Body of pancreas (tissue), 4 donors: ENCODE data around the gene SSR2.

Source experiments
- POLR2A ChIP-seq, 3 donors: fragments of 450-650 bp; IDR thresholded peaks; one replicate each; pipeline ENCODE4 v1.6.1; 2016; ENCODE audit warnings: antibody characterized with exemption in 3 of 3, mild to moderate bottlenecking in 2 of 3
- TF ChIP-seq, protein P1 (sequence below), 7 experiments: fragments of 450-650 bp in 4 of 7; fragments of 200-600 bp in 3 of 7; sonication (generic) in 3 of 7; IDR thresholded peaks; one replicate each; pipeline ENCODE4 v1.5.1; 2016 to 2019; ENCODE audit warnings: antibody characterized with exemption in 7 of 7

DNA sequence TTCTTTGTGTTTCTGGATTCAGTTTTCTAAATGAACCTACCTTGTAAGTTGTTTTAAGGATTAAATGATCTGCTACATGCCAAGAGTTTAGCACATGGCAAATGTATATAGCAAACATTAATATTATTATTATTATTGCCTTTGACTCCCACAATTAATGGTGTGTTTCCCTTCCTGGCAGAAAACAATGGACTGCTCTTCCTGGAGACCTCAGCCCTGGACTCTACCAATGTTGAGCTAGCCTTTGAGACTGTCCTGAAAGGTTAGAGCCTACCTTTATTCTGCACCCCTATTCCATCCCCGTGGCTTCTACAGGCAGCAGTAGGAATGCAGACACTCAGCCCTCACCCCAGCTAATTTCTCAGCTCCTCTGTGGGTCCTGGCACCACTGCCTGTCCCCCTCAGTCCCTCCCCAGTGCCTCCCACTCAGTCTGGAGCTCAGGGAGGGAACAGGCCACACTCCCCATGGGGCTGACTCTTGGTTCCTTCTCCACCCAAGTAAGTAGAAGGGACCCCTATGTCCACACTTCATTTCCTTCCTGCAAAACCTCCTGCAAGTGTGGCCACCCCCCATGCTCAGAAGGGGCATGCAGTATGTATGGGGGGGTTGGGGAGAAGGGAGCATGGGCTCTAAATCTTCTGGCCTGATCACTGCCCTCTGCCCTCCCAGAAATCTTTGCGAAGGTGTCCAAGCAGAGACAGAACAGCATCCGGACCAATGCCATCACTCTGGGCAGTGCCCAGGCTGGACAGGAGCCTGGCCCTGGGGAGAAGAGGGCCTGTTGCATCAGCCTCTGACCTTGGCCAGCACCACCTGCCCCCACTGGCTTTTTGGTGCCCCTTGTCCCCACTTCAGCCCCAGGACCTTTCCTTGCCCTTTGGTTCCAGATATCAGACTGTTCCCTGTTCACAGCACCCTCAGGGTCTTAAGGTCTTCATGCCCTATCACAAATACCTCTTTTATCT is 49.0 kb upstream of the SSR2 start:
- no peak for TF ChIP-seq POLR2A (IDR thresholded peaks at IDR 0.05)
- TF ChIP-seq, protein P1, sequence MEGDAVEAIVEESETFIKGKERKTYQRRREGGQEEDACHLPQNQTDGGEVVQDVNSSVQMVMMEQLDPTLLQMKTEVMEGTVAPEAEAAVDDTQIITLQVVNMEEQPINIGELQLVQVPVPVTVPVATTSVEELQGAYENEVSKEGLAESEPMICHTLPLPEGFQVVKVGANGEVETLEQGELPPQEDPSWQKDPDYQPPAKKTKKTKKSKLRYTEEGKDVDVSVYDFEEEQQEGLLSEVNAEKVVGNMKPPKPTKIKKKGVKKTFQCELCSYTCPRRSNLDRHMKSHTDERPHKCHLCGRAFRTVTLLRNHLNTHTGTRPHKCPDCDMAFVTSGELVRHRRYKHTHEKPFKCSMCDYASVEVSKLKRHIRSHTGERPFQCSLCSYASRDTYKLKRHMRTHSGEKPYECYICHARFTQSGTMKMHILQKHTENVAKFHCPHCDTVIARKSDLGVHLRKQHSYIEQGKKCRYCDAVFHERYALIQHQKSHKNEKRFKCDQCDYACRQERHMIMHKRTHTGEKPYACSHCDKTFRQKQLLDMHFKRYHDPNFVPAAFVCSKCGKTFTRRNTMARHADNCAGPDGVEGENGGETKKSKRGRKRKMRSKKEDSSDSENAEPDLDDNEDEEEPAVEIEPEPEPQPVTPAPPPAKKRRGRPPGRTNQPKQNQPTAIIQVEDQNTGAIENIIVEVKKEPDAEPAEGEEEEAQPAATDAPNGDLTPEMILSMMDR (IDR thresholded peaks at IDR 0.05) = no peak
